WTC11 (cell line): Measurements from ENCODE around the gene ZNF516. TPM values are rescaled to one million over a fixed set of nuclear protein-coding genes. Genes with fewer than 3 reads are reported as not detected.

ENCODE experiments used
- ATAC-seq: fragments of 200-7000 bp; cut with Tn5 transposase; 2 replicates; pipeline ENCODE4 v1.10.0; 2021; ENCODE audit warnings: mild to moderate bottlenecking, moderate library complexity
- CTCF ChIA-PET: fragments of 300-600 bp; sonication (Branson Sonifier 250); formaldehyde crosslinking; loops from one replicate; lab custom pipeline; 2021; ENCODE audit warnings: antibody characterized with exemption; lab: Charles Lee
- POLR2A ChIA-PET: fragments of 350-600 bp; sonication (Branson Sonifier 250); formaldehyde crosslinking; loops from one replicate; lab custom pipeline; 2021; ENCODE audit warnings: antibody characterized with exemption; lab: Charles Lee
- DNase-seq: peaks from one replicate; pipeline ENCODE4 v3.0.0; 2021; ENCODE audit warnings: low spot score
- H3K27ac Mint-ChIP-seq: 2 replicates; pipeline ENCODE4 v1.8.0; 2021; ENCODE audit warnings: mixed read lengths
- H3K27me3 Mint-ChIP-seq: 2 replicates; pipeline ENCODE4 v1.8.0; 2021; ENCODE audit warnings: low read depth, mild to moderate bottlenecking, moderate library complexity, mixed read lengths
- H3K36me3 Mint-ChIP-seq: 2 replicates; pipeline ENCODE4 v1.8.0; 2021; ENCODE audit warnings: mixed read lengths
- H3K4me1 Mint-ChIP-seq: 2 replicates; pipeline ENCODE4 v1.8.0; 2022; ENCODE audit warnings: mixed read lengths
- H3K4me3 Mint-ChIP-seq: 2 replicates; pipeline ENCODE4 v1.8.0; 2021; ENCODE audit warnings: mild to moderate bottlenecking, moderate library complexity, mixed read lengths
- H3K9me3 Mint-ChIP-seq: 2 replicates; pipeline ENCODE4 v1.8.0; 2021; ENCODE audit warnings: mixed read lengths
- HMGA2 ChIP-seq: fragments of 250-450 bp; sonication (Bioruptor Pico); IDR thresholded peaks from 2 replicates; pipeline ENCODE4 v1.4.0; 2021; ENCODE audit warnings: mild to moderate bottlenecking, moderate library complexity
- JAZF1 ChIP-seq: fragments of 250-450 bp; sonication (Bioruptor Pico); IDR thresholded peaks from 2 replicates; pipeline ENCODE4 v1.9.0; 2021; ENCODE audit warnings: moderate library complexity, mild to moderate bottlenecking, inconsistent platforms
- KAT7 ChIP-seq: sonication (generic); formaldehyde crosslinking; IDR thresholded peaks from 2 replicates; pipeline ENCODE4 v1.8.1; 2023; ENCODE audit warnings: missing genetic modification reagents, mild to moderate bottlenecking, borderline replicate concordance
- MXD4 ChIP-seq: fragments of 250-450 bp; sonication (Bioruptor Pico); IDR thresholded peaks from 2 replicates; pipeline ENCODE4 v1.8.0; 2021; ENCODE audit warnings: mild to moderate bottlenecking, moderate library complexity, borderline replicate concordance
- NFATC4 ChIP-seq: fragments of 250-450 bp; sonication (Bioruptor Pico); IDR thresholded peaks from 2 replicates; pipeline ENCODE4 v1.9.0; 2021; ENCODE audit warnings: mild to moderate bottlenecking
- NR1H2 ChIP-seq: sonication (generic); formaldehyde crosslinking; IDR thresholded peaks from 2 replicates; pipeline ENCODE4 v1.9.0; 2021; ENCODE audit warnings: mild to moderate bottlenecking, moderate library complexity, missing genetic modification reagents
- NR3C1 ChIP-seq: sonication (generic); formaldehyde crosslinking; conservative IDR thresholded peaks from 2 replicates; pipeline ENCODE4 v1.8.1; 2023; ENCODE audit warnings: low read depth, mild to moderate bottlenecking, missing genetic modification reagents
- PRRX2 ChIP-seq: fragments of 250-450 bp; sonication (Bioruptor Pico); IDR thresholded peaks from 2 replicates; pipeline ENCODE4 v1.8.0; 2021; ENCODE audit warnings: mild to moderate bottlenecking
- SOX15 ChIP-seq: fragments of 250-450 bp; sonication (Bioruptor Pico); IDR thresholded peaks from 2 replicates; pipeline ENCODE4 v1.9.0; 2021; ENCODE audit warnings: mild to moderate bottlenecking
- TCF7 ChIP-seq: sonication (generic); formaldehyde crosslinking; IDR thresholded peaks from 2 replicates; pipeline ENCODE4 v1.8.0; 2022; ENCODE audit warnings: mild to moderate bottlenecking, low read depth, missing genetic modification reagents, moderate library complexity
- TP53 ChIP-seq: sonication (generic); formaldehyde crosslinking; IDR thresholded peaks from 2 replicates; pipeline ENCODE4 v1.8.1; 2023; ENCODE audit warnings: mild to moderate bottlenecking, missing genetic modification reagents
- ZNF219 ChIP-seq: sonication (generic); formaldehyde crosslinking; IDR thresholded peaks from 2 replicates; pipeline ENCODE4 v1.8.0; 2023; ENCODE audit warnings: missing genetic modification reagents, mild to moderate bottlenecking, borderline replicate concordance
- total RNA-seq: library from RNA; stranded (reverse); gene quantifications from 3 replicates; pipeline ENCODE4 v1.2.3, GENCODE V29; 2021
- TF ChIP-seq, protein P1 (sequence below): sonication (generic); formaldehyde crosslinking; IDR thresholded peaks from 2 replicates; pipeline ENCODE4 v1.8.0; 2023; ENCODE audit warnings: mild to moderate bottlenecking, missing genetic modification reagents
- TF ChIP-seq, protein P2 (sequence below): fragments of 200-600 bp; IDR thresholded peaks from 2 replicates; pipeline ENCODE4 v1.8.0; 2022; ENCODE audit warnings: antibody characterized with exemption
- TF ChIP-seq, protein P3 (sequence below): sonication (generic); formaldehyde crosslinking; IDR thresholded peaks from 2 replicates; pipeline ENCODE4 v1.8.0; 2023; ENCODE audit warnings: missing genetic modification reagents, mild to moderate bottlenecking, borderline replicate concordance
- TF ChIP-seq, protein P4 (sequence below): sonication (generic); formaldehyde crosslinking; IDR thresholded peaks from 2 replicates; pipeline ENCODE4 v1.8.1; 2023; ENCODE audit warnings: mild to moderate bottlenecking, missing genetic modification reagents
- TF ChIP-seq, protein P5 (sequence below): sonication (generic); formaldehyde crosslinking; IDR thresholded peaks from 2 replicates; pipeline ENCODE4 v1.8.1; 2023; ENCODE audit warnings: mild to moderate bottlenecking, moderate library complexity, missing genetic modification reagents

ZNF516 gene
- total RNA-seq, 1 experiment from 2014 or later, result 58.6 TPM

DNA sequence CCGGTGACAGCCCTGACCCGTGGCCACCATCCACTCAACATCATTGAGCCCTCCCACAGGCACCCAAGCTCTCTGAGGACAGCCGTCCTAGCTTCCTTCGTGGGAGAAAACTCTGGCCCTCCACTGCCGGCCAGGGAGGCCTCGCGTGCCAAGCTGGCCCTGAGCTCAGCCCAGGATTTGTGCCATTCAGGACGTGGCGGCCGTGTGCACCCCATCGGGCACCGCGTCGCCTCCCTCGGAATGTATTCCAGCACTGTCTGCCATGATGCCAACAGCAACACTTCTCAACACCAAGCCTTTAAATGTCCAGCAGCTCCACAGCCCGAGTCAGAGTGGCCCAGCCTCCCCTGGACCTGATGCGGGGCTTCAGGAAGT lies 35.7 kb downstream of the ZNF516 start:
- TF ChIP-seq KAT7 (CRISPR knock-in tag) (no peak), NR3C1 (CRISPR knock-in tag) (no peak), NR1H2 (no peak), ZNF219 (no peak), SOX15 (CRISPR knock-in tag) (no peak), MXD4 (CRISPR knock-in tag) (no peak), TP53 (CRISPR knock-in tag) (no peak)
- TF ChIP-seq, protein P1, sequence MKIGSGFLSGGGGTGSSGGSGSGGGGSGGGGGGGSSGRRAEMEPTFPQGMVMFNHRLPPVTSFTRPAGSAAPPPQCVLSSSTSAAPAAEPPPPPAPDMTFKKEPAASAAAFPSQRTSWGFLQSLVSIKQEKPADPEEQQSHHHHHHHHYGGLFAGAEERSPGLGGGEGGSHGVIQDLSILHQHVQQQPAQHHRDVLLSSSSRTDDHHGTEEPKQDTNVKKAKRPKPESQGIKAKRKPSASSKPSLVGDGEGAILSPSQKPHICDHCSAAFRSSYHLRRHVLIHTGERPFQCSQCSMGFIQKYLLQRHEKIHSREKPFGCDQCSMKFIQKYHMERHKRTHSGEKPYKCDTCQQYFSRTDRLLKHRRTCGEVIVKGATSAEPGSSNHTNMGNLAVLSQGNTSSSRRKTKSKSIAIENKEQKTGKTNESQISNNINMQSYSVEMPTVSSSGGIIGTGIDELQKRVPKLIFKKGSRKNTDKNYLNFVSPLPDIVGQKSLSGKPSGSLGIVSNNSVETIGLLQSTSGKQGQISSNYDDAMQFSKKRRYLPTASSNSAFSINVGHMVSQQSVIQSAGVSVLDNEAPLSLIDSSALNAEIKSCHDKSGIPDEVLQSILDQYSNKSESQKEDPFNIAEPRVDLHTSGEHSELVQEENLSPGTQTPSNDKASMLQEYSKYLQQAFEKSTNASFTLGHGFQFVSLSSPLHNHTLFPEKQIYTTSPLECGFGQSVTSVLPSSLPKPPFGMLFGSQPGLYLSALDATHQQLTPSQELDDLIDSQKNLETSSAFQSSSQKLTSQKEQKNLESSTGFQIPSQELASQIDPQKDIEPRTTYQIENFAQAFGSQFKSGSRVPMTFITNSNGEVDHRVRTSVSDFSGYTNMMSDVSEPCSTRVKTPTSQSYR, result no peak
- TF ChIP-seq, protein P2, sequence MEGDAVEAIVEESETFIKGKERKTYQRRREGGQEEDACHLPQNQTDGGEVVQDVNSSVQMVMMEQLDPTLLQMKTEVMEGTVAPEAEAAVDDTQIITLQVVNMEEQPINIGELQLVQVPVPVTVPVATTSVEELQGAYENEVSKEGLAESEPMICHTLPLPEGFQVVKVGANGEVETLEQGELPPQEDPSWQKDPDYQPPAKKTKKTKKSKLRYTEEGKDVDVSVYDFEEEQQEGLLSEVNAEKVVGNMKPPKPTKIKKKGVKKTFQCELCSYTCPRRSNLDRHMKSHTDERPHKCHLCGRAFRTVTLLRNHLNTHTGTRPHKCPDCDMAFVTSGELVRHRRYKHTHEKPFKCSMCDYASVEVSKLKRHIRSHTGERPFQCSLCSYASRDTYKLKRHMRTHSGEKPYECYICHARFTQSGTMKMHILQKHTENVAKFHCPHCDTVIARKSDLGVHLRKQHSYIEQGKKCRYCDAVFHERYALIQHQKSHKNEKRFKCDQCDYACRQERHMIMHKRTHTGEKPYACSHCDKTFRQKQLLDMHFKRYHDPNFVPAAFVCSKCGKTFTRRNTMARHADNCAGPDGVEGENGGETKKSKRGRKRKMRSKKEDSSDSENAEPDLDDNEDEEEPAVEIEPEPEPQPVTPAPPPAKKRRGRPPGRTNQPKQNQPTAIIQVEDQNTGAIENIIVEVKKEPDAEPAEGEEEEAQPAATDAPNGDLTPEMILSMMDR, result no peak
- H3K27me3 Mint-ChIP-seq, result no peaks in the 10 kb centered on the region
- H3K27ac Mint-ChIP-seq, result peak overlapping the region; percentile 15
- ChIA-PET CTCF (no interaction called here), POLR2A (no interaction called here)
- peaks cover 10% of the 10 kb centered on the region for H3K36me3 Mint-ChIP-seq
- ATAC-seq, result no peak
- no peak overlapping the region for H3K4me3 Mint-ChIP-seq
- no peak for DNase-seq
- H3K9me3 Mint-ChIP-seq, result no peaks in the 10 kb centered on the region
- H3K4me1 Mint-ChIP-seq, result peaks cover 44% of the 10 kb centered on the region

DNA sequence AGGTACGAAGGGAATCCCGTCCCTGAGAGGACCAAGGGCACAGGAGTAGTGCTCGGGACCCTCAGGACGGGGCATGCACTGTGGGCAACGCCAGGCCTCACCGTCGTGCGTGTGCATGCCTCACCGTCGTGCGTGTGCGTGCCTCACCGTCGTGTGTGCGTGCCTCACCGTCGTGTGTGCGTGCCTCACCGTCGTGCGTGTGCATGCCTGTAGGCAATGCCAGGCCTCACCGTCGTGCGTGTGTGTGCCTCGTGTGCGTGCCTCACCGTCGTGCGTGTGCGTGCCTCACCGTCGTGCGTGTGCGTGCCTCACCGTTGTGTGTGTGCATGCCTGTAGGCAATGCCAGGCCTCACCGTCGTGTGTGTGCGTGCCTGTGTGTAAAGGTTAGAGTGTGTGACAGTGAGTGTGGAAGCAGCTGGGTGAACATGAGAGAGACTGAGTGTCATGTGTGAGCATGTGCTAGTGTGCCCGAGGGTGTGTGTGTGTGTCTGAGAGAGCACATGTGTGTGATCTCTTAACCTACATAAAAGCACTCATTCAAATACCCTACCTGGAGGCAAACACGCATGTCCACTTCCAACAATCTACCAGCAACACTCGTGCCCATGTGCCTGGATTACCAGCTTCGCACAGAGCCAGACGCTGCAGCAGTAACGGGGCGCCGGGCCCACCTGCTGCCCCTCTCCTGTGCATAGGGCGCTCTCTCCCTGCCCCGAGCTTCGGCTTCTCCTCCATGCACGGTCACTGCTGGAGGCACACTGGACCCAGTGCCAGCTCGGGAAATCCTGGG lies 36.3 kb downstream of the ZNF516 start:
- ATAC-seq, result no peak
- POLR2A ChIA-PET, result no interaction called here

DNA sequence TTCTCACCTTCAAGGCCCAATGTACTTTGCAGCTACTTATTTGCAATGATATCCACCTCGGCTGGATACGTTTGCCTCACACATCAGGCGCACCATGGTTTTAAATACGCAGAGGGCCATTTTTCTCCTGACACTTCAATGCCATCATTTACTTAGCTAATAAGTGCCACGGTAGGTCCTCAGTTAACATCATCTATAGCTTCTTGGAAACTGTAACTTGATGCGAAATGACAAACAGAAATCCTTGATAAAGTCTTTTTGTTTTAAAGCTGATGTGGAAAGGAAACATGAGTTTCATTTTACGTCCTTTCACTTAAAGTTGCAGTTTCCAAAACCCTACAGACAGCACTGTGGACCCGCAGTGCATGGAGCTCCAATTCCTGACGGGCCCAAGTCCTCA lies 37.1 kb downstream of the ZNF516 start:
- H3K27me3 Mint-ChIP-seq, result peaks cover 5% of the 10 kb centered on the region
- ChIA-PET POLR2A (interaction anchor here (0.6 kb wide), 1 partner anchor 60 kb away, joined by 5 read pairs; no protein-coding TSS in a partner anchor), CTCF (interaction anchor here (1.2 kb wide), 1 partner anchor 22 kb away, joined by 3 read pairs; no protein-coding TSS in a partner anchor)
- DNase-seq (no peak), ATAC-seq (no peak)
- no peak overlapping the region for H3K27ac Mint-ChIP-seq
- TF ChIP-seq, protein P3, sequence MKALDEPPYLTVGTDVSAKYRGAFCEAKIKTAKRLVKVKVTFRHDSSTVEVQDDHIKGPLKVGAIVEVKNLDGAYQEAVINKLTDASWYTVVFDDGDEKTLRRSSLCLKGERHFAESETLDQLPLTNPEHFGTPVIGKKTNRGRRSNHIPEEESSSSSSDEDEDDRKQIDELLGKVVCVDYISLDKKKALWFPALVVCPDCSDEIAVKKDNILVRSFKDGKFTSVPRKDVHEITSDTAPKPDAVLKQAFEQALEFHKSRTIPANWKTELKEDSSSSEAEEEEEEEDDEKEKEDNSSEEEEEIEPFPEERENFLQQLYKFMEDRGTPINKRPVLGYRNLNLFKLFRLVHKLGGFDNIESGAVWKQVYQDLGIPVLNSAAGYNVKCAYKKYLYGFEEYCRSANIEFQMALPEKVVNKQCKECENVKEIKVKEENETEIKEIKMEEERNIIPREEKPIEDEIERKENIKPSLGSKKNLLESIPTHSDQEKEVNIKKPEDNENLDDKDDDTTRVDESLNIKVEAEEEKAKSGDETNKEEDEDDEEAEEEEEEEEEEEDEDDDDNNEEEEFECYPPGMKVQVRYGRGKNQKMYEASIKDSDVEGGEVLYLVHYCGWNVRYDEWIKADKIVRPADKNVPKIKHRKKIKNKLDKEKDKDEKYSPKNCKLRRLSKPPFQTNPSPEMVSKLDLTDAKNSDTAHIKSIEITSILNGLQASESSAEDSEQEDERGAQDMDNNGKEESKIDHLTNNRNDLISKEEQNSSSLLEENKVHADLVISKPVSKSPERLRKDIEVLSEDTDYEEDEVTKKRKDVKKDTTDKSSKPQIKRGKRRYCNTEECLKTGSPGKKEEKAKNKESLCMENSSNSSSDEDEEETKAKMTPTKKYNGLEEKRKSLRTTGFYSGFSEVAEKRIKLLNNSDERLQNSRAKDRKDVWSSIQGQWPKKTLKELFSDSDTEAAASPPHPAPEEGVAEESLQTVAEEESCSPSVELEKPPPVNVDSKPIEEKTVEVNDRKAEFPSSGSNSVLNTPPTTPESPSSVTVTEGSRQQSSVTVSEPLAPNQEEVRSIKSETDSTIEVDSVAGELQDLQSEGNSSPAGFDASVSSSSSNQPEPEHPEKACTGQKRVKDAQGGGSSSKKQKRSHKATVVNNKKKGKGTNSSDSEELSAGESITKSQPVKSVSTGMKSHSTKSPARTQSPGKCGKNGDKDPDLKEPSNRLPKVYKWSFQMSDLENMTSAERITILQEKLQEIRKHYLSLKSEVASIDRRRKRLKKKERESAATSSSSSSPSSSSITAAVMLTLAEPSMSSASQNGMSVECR, result no peak
- TF ChIP-seq, protein P4, sequence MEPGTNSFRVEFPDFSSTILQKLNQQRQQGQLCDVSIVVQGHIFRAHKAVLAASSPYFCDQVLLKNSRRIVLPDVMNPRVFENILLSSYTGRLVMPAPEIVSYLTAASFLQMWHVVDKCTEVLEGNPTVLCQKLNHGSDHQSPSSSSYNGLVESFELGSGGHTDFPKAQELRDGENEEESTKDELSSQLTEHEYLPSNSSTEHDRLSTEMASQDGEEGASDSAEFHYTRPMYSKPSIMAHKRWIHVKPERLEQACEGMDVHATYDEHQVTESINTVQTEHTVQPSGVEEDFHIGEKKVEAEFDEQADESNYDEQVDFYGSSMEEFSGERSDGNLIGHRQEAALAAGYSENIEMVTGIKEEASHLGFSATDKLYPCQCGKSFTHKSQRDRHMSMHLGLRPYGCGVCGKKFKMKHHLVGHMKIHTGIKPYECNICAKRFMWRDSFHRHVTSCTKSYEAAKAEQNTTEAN, result no peak
- TF ChIP-seq HMGA2 (CRISPR knock-in tag), result no peak
- TF ChIP-seq PRRX2 (CRISPR knock-in tag), result no peak
- no peak for TF ChIP-seq JAZF1 (CRISPR knock-in tag)
- no peak for TF ChIP-seq NFATC4 (CRISPR knock-in tag)
- no peak overlapping the region for H3K4me3 Mint-ChIP-seq
- no peaks in the 10 kb centered on the region for H3K9me3 Mint-ChIP-seq
- peaks cover 10% of the 10 kb centered on the region for H3K36me3 Mint-ChIP-seq
- peaks cover 52% of the 10 kb centered on the region for H3K4me1 Mint-ChIP-seq

More for the DNA sequence above, 36.3 kb downstream of the ZNF516 start:
- CTCF ChIA-PET, result no interaction called here
- H3K36me3 Mint-ChIP-seq, result peaks cover 10% of the 10 kb centered on the region
- H3K4me3 Mint-ChIP-seq, result no peak overlapping the region
- H3K9me3 Mint-ChIP-seq, result no peaks in the 10 kb centered on the region
- H3K27me3 Mint-ChIP-seq, result no peaks in the 10 kb centered on the region; the same call in 1 of the 2 replicates
- peaks cover 49% of the 10 kb centered on the region for H3K4me1 Mint-ChIP-seq
- no peak for DNase-seq
- TF ChIP-seq TCF7 (CRISPR knock-in tag), result peak; percentile 57; the same call in 1 of the 2 replicates
- TF ChIP-seq, protein P5, sequence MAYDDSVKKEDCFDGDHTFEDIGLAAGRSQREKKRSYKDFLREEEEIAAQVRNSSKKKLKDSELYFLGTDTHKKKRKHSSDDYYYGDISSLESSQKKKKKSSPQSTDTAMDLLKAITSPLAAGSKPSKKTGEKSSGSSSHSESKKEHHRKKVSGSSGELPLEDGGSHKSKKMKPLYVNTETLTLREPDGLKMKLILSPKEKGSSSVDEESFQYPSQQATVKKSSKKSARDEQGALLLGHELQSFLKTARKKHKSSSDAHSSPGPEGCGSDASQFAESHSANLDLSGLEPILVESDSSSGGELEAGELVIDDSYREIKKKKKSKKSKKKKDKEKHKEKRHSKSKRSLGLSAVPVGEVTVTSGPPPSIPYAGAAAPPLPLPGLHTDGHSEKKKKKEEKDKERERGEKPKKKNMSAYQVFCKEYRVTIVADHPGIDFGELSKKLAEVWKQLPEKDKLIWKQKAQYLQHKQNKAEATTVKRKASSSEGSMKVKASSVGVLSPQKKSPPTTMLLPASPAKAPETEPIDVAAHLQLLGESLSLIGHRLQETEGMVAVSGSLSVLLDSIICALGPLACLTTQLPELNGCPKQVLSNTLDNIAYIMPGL, result no peak
- peak overlapping the region; percentile 84 for H3K27ac Mint-ChIP-seq
